OCI-LY3 (cell line): ENCODE data around the gene HIBCH.

Experiments
- H2AFZ ChIP-seq: fragments of 200-600, 300-600 bp; shearing (Covaris generic); 2 replicates; pipeline ENCODE4 v1.6.0; 2014; ENCODE audit warnings: antibody characterized with exemption, low read depth, low read length
- H3K27ac ChIP-seq: fragments of 200-600, 300-600 bp; sonication (generic); 2 replicates; pipeline ENCODE4 v1.5.1; 2014; ENCODE audit warnings: mild to moderate bottlenecking, low read length, moderate library complexity, mixed read lengths
- H3K27me3 ChIP-seq: fragments of 200-600, 300-600 bp; sonication (generic); 2 replicates; pipeline ENCODE4 v1.6.1; 2014; ENCODE audit warnings: low read depth, low read length, mixed read lengths
- H3K36me3 ChIP-seq: fragments of 200-600, 300-600 bp; sonication (generic); replicated peaks from 2 replicates; pipeline ENCODE3; 2014; ENCODE audit warnings: low read depth, low read length, mixed read lengths
- H3K4me1 ChIP-seq: fragments of 300-600, 200-600 bp; sonication (generic); 2 replicates; pipeline ENCODE4 v1.6.1; 2014; ENCODE audit warnings: low read length, mixed read lengths
- H3K4me2 ChIP-seq: fragments of 200-600, 300-600 bp; sonication (generic); 2 replicates; pipeline ENCODE4 v1.6.1; 2014; ENCODE audit warnings: low read length, mixed read lengths
- H3K4me3 ChIP-seq: fragments of 300-600, 200-600 bp; sonication (generic); 2 replicates; pipeline ENCODE4 v1.5.1; 2014; ENCODE audit warnings: antibody characterized with exemption, mild to moderate bottlenecking, low read length, moderate library complexity
- H3K79me2 ChIP-seq: fragments of 300-600, 200-600 bp; shearing (Covaris generic); 2 replicates; pipeline ENCODE4 v1.6.1; 2014; ENCODE audit warnings: mild to moderate bottlenecking, low read length, mixed read lengths
- H3K9ac ChIP-seq: fragments of 300-600, 200-600 bp; shearing (Covaris generic); 2 replicates; pipeline ENCODE4 v1.6.0; 2014; ENCODE audit warnings: mild to moderate bottlenecking, low read length, moderate library complexity
- H3K9me3 ChIP-seq: fragments of 200-600, 300-600 bp; shearing (Covaris generic); 2 replicates; pipeline ENCODE4 v1.6.1; 2014; ENCODE audit warnings: low read length, mixed read lengths; ENCODE audit not compliant: insufficient read depth
- H4K20me1 ChIP-seq: fragments of 200-600, 300-600 bp; sonication (generic); 2 replicates; pipeline ENCODE4 v1.6.1; 2016; ENCODE audit warnings: low read length, mixed read lengths; ENCODE audit not compliant: insufficient read depth
- EZH2phosphoT487 ChIP-seq: fragments of 200-600 bp; shearing (Covaris generic); IDR thresholded peaks from 2 replicates; pipeline ENCODE4 v1.6.1; 2018; ENCODE audit warnings: antibody characterized with exemption, mixed run types, low read depth
- TF ChIP-seq, protein P1 (sequence below): fragments of 200-600, 300-600 bp; sonication (generic); IDR thresholded peaks from 2 replicates; pipeline ENCODE4 v1.5.1; 2014; ENCODE audit warnings: antibody characterized with exemption, low read length, low read depth

HIBCH gene

DNA sequence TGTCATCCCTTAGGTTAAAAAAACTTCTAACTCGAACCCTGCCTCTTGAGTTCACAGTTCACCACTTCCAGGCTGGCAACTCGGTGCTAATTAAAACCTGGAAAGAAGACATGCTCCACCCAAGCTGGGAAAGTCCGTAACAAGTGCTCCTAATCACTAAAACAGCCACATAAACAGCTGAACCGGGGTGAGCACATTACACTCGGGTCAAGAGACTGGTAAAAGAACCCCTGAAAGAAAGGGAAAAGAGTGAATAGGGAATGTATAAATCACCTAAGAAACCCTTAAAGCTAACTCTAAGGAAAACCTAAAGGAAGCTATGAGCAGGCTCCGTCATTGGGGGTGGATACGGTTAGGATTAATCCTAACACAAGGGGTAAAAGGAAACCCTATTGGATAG is 102.0 kb downstream of the HIBCH start:
- H2AFZ ChIP-seq: no peak overlapping the region
- no peak overlapping the region for H3K27ac ChIP-seq
- no peaks in the 10 kb centered on the region for H3K36me3 ChIP-seq
- H4K20me1 ChIP-seq: no peaks in the 10 kb centered on the region
- H3K4me1 ChIP-seq: no peaks in the 10 kb centered on the region
- TF ChIP-seq, protein P1, sequence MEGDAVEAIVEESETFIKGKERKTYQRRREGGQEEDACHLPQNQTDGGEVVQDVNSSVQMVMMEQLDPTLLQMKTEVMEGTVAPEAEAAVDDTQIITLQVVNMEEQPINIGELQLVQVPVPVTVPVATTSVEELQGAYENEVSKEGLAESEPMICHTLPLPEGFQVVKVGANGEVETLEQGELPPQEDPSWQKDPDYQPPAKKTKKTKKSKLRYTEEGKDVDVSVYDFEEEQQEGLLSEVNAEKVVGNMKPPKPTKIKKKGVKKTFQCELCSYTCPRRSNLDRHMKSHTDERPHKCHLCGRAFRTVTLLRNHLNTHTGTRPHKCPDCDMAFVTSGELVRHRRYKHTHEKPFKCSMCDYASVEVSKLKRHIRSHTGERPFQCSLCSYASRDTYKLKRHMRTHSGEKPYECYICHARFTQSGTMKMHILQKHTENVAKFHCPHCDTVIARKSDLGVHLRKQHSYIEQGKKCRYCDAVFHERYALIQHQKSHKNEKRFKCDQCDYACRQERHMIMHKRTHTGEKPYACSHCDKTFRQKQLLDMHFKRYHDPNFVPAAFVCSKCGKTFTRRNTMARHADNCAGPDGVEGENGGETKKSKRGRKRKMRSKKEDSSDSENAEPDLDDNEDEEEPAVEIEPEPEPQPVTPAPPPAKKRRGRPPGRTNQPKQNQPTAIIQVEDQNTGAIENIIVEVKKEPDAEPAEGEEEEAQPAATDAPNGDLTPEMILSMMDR: no peak
- TF ChIP-seq EZH2phosphoT487: no peak
- no peak overlapping the region for H3K4me2 ChIP-seq
- no peak overlapping the region for H3K4me3 ChIP-seq
- no peaks in the 10 kb centered on the region for H3K79me2 ChIP-seq
- no peaks in the 10 kb centered on the region for H3K9me3 ChIP-seq
- no peak overlapping the region for H3K9ac ChIP-seq
- no peaks in the 10 kb centered on the region for H3K27me3 ChIP-seq

- H4K20me1 ChIP-seq: no peaks in the 10 kb centered on the region
- no peak overlapping the region for H3K4me3 ChIP-seq
- H3K27ac ChIP-seq: no peak overlapping the region
- no peak overlapping the region for H3K9ac ChIP-seq
- H3K36me3 ChIP-seq: no peaks in the 10 kb centered on the region
- H2AFZ ChIP-seq: no peak overlapping the region
- TF ChIP-seq EZH2phosphoT487: no peak
- TF ChIP-seq, protein P1: no peak
- H3K4me1 ChIP-seq: no peaks in the 10 kb centered on the region
- H3K4me2 ChIP-seq: no peak overlapping the region
- no peaks in the 10 kb centered on the region for H3K9me3 ChIP-seq
- no peaks in the 10 kb centered on the region for H3K27me3 ChIP-seq
- H3K79me2 ChIP-seq: no peaks in the 10 kb centered on the region
Measured at GRCh38 chr2:190216829-190217228, 102.8 kb downstream of the HIBCH start.

GRCh38 chr2:190215620-190216019 is 104.0 kb downstream of the HIBCH start:
- Histone ChIP-seq H4K20me1 (no peaks in the 10 kb centered on the region), H3K9me3 (no peaks in the 10 kb centered on the region), H3K4me3 (no peak overlapping the region), H3K79me2 (no peaks in the 10 kb centered on the region), H3K36me3 (no peaks in the 10 kb centered on the region), H3K4me1 (no peaks in the 10 kb centered on the region), H3K27ac (no peak overlapping the region), H2AFZ (no peak overlapping the region), H3K27me3 (no peaks in the 10 kb centered on the region), H3K4me2 (no peak overlapping the region), H3K9ac (no peak overlapping the region)
- no peak for TF ChIP-seq EZH2phosphoT487
- TF ChIP-seq, protein P1: no peak

GRCh38 chr2:190214426-190215194 is 105.0 kb downstream of the HIBCH start:
- Histone ChIP-seq H3K36me3 (no peaks in the 10 kb centered on the region), H2AFZ (no peak overlapping the region), H3K27ac (no peak overlapping the region), H3K27me3 (no peaks in the 10 kb centered on the region), H3K4me1 (no peaks in the 10 kb centered on the region), H3K9ac (no peak overlapping the region), H3K9me3 (no peaks in the 10 kb centered on the region), H3K79me2 (no peaks in the 10 kb centered on the region), H3K4me3 (no peak overlapping the region), H4K20me1 (no peaks in the 10 kb centered on the region), H3K4me2 (no peak overlapping the region)
- TF ChIP-seq, protein P1: no peak
- no peak for TF ChIP-seq EZH2phosphoT487
